BLaER1 treated with 17β-estradiol and CSF1 and Interleukin-3, amounts not matched to agents 10 nM and 100 nM (cell line): Measurements from ENCODE around the gene PDIA6.
"Not testable (repeated sequence)": the region's sequence is repeated elsewhere in the genome, so short reads cannot be mapped to it uniquely, and the experiment has no call there.

Source experiments
- H3K27ac ChIP-seq, 11 experiments: shearing (Covaris generic); formaldehyde crosslinking; 2 replicates each; pipeline ENCODE4 v1.8.1; 2022
- H3K27me3 ChIP-seq, 11 experiments: shearing (Covaris generic); formaldehyde crosslinking; 2 replicates each; pipeline ENCODE4 v1.8.1; 2022
- H3K36me3 ChIP-seq, 11 experiments: shearing (Covaris generic); formaldehyde crosslinking; 2 replicates each; pipeline ENCODE4 v1.8.1; 2022
- H3K4me1 ChIP-seq, 10 experiments: shearing (Covaris generic); formaldehyde crosslinking; 2 replicates each; pipeline ENCODE4 v1.8.1; 2022
- H3K4me2 ChIP-seq, 11 experiments: shearing (Covaris generic); formaldehyde crosslinking; 2 replicates each; pipeline ENCODE4 v1.8.1; 2022
- H3K4me3 ChIP-seq, 10 experiments: shearing (Covaris generic); formaldehyde crosslinking; 2 replicates each; pipeline ENCODE4 v1.8.1; 2022
- H3K9ac ChIP-seq, 11 experiments: shearing (Covaris generic); formaldehyde crosslinking; 2 replicates each; pipeline ENCODE4 v1.8.1; 2022
- H3K9me3 ChIP-seq, 11 experiments: shearing (Covaris generic); formaldehyde crosslinking; replicated peaks in 1 of 11; 2 replicates each; pipeline ENCODE4 v1.8.1; 2022
- H4K20me1 ChIP-seq, 11 experiments: shearing (Covaris generic); formaldehyde crosslinking; 2 replicates each; pipeline ENCODE4 v1.8.1; 2022
- Cebpa-rat ChIP-seq, 11 experiments: shearing (Covaris generic); IDR thresholded peaks; 2 replicates each; pipeline ENCODE4 v1.8.1; 2022

The PDIA6 gene

DNA sequence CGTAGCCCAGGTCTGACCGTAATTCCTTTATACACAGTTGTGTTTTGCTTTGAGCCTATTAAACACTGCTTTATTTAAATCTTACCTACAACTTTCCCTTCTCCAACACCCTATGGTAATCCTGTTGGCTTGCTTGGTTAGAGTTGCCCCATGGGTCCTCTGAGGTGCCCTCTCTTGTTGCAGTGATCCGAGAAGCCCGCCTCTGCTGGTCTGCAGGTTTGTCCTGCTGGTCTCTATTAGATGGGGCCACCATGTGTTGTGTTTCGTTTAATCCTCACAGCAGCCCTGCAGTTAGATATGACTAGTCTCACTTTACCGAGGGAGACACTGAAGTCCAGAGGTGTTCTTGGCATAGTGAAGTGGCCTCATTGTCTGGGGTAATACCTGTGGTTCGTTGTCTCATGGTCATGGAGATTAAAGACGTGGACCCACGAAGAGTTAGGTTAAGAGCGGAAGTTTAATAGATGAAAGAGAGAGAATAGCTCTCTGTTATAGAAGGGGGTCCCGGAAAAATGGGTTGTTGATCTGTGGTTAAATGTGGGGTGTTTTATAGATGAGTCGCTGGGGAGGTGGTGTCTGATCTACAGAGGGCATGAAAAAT lies 7.2 kb upstream of the PDIA6 start:
- Histone ChIP-seq H3K36me3 (no peaks in the 10 kb centered on the region), H3K27me3 (no peaks in the 10 kb centered on the region), H3K9ac (no peak overlapping the region), H3K4me3 (no peak overlapping the region), H3K9me3 (peaks cover 0 to 6% (median 0%) of the 10 kb centered on the region in 11 experiments; a peak in 1 of 22 replicates), H3K4me1 (peaks cover 22 to 62% (median 39%) of the 10 kb centered on the region in 10 experiments), H3K4me2 (peak overlapping the region in 3 of 11 experiments; percentile 81 to 88 (median 87); a peak in 6 of 22 replicates), H3K27ac (no peak overlapping the region), H4K20me1 (no peaks in the 10 kb centered on the region)
- TF ChIP-seq Cebpa-rat (IDR thresholded peaks at IDR 0.05): no peak

DNA sequence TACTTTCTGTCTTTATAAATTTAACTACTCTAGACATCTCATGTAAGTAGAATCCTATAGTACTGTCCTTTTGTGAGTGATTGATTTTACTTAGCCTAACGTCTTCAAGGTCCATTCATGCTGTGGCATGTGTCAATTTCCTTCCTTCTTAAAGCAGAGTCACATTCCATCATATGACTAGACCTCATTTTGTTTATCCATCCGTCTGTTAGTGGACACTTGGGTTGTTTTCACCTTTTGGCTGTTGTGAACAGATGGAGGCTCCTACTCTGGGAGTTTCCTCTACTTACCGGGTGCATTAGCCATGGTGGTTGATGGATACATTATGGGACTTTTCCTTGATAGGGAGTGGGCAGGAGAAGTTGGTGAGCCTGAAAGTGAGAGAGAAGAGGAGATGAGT lies 6.4 kb upstream of the PDIA6 start:
- no peak overlapping the region for H3K4me3 ChIP-seq
- no peaks in the 10 kb centered on the region for H3K36me3 ChIP-seq
- no peaks in the 10 kb centered on the region for H4K20me1 ChIP-seq

DNA sequence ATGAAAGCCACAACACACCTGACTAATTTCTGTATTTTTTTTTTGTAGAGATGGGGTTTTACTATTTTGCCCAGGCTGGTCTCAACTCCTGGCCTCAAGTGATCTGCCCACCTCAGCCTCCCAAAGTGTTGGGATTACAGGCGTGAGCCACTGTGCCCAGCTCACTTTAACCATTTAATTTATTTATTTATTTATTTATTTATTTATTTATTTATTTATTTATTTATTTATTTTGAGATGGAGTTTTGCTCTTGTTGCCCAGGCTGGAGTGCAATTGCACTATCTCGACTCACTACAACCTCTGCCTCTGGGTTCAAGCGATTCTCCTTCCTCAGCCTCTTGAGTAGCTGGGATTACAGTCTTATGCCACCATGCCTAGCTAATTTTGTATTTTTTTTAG lies 5.7 kb upstream of the PDIA6 start:
- Histone ChIP-seq H3K4me1 (peaks cover 37 to 77% (median 54%) of the 10 kb centered on the region in 10 experiments), H3K4me2 (peak overlapping the region in 1 of 11 experiments; percentile 88; a peak in 2 of 22 replicates)
- not testable (repeated sequence) for H3K27ac ChIP-seq, H3K4me3 ChIP-seq, H3K9ac ChIP-seq, H3K9me3 ChIP-seq, H4K20me1 ChIP-seq, H3K27me3 ChIP-seq, H3K36me3 ChIP-seq

More for the DNA sequence above, 6.4 kb upstream of the PDIA6 start:
- Histone ChIP-seq H3K27ac (peak overlapping the region in 1 of 11 experiments; percentile 22; a peak in 2 of 22 replicates), H3K4me1 (peaks cover 30 to 71% (median 48%) of the 10 kb centered on the region in 10 experiments), H3K9ac (no peak overlapping the region), H3K27me3 (no peaks in the 10 kb centered on the region), H3K4me2 (peak overlapping the region in 4 of 11 experiments; percentile 2 to 88 (median 84); a peak in 7 of 22 replicates), H3K9me3 (peaks cover 0 to under 1% (median 0%) of the 10 kb centered on the region in 11 experiments; a peak in 1 of 22 replicates)
- TF ChIP-seq Cebpa-rat (IDR thresholded peaks at IDR 0.05): no peak

DNA sequence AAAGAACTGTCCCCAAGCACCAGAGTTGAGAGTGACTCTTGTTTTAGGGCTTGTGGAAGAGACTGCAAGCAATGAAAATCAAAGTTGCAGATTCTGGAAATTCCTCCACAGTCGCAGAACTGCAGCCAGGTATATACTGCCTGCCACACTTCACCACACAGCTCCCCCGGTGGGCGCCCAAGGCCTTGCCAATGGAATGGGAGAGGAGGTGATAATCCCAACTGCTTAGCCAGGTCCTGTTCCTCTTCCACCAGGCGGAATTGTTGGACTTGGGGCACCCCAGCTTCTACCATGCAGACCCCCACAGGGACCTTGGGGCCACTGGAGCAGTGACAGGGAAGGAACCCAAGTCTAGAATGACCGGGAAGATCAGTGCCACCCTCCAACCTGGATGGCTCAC lies 4.8 kb upstream of the PDIA6 start:
- Histone ChIP-seq H3K27me3 (no peaks in the 10 kb centered on the region), H3K9ac (no peak overlapping the region), H3K4me3 (no peak overlapping the region), H3K9me3 (no peaks in the 10 kb centered on the region), H3K27ac (no peak overlapping the region), H3K36me3 (no peaks in the 10 kb centered on the region), H3K4me1 (peaks cover 40 to 78% (median 57%) of the 10 kb centered on the region in 10 experiments), H3K4me2 (peak overlapping the region in 5 of 11 experiments; percentile 1 to 45 (median 43); a peak in 8 of 22 replicates), H4K20me1 (no peaks in the 10 kb centered on the region)
- TF ChIP-seq Cebpa-rat (IDR thresholded peaks at IDR 0.05): no peak

DNA sequence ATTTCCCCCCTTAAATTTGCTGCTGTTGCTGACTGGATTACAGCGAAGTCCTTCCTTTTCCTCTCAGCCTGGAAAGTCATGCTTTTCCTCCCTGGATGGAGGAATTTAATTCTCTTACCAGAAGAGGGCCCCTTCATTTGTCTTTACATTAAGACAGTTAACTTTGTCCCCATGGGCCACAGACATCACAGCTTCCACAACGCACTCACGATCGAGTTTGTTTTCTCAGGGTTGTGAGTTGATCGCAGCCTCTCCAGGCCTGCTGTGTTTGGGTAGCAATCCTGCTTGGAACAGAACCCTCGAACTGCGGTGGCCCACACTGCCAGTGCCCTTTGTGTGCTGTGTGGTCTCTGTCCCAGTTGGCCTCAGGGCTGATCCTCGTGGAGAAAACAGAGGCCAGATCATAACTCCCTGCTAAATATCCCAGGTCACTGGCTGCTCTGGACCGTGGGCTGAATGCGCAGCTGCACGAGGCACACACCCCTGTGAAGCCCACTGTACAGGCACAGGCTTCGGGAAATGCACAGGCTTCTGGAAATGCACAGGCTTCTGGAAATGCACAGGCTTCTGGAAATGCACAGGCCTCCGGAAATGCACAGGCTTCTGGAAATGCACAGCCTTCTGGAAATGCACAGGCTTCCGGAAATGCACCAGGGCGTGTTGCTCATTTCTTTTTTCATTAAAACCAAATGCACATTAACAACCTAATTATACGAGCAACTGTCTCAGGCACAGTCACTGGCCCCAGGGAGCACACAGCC lies 2.2 kb upstream of the PDIA6 start:
- Histone ChIP-seq H3K27ac (peak overlapping the region in 10 of 11 experiments; percentile 35 to 99 (median 97); a peak in 20 of 22 replicates), H3K4me3 (peak overlapping the region in 1 of 10 experiments; percentile 98; a peak in 1 of 20 replicates)

DNA sequence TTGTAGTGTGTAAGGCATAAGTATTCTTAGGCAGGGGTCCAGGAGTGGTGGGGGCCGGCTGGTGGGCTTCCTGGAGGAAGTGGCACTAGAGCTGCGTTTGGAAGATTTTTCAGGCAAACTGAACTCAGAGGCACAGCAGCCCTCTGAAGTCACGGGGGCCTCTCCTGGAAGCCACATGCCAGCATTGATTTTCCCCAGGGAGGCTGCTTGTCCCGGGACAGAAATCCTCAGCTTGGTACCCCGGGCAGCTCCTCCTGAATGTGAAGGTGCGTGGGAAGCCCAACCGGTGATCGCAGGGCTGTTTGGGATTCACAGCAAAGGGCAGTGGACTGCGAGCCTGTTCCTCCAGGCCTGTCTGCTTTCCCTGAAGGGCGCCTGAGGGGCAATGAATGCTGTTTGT lies 1.6 kb upstream of the PDIA6 start:
- Histone ChIP-seq H3K9me3 (no peaks in the 10 kb centered on the region), H3K4me3 (peak overlapping the region in 3 of 10 experiments; percentile 75 to 98 (median 89); a peak in 3 of 20 replicates), H3K27ac (peak overlapping the region in 10 of 11 experiments; percentile 35 to 99 (median 97); a peak in 20 of 22 replicates), H3K27me3 (no peaks in the 10 kb centered on the region), H3K4me2 (peak overlapping the region; percentile 66 to 97 (median 91)), H4K20me1 (peaks cover 26 to 29% (median 27%) of the 10 kb centered on the region in 11 experiments), H3K36me3 (peaks cover 0 to 26% (median 9%) of the 10 kb centered on the region in 11 experiments; a peak in 16 of 22 replicates), H3K9ac (peak overlapping the region; percentile 39 to 100 (median 59); a peak in 20 of 22 replicates), H3K4me1 (peaks cover 53 to 70% (median 65%) of the 10 kb centered on the region in 10 experiments)
- TF ChIP-seq Cebpa-rat (IDR thresholded peaks at IDR 0.05): no peak

More for the DNA sequence above, 2.2 kb upstream of the PDIA6 start:
- H3K4me1 ChIP-seq: peaks cover 47 to 68% (median 63%) of the 10 kb centered on the region in 10 experiments
- no peak for TF ChIP-seq Cebpa-rat (IDR thresholded peaks at IDR 0.05)
- peak overlapping the region; percentile 66 to 97 (median 91) for H3K4me2 ChIP-seq
- H4K20me1 ChIP-seq: peaks cover 20 to 23% (median 21%) of the 10 kb centered on the region in 11 experiments
- peaks cover 0 to 20% (median 5%) of the 10 kb centered on the region in 11 experiments; a peak in 8 of 22 replicates for H3K36me3 ChIP-seq
- H3K9ac ChIP-seq: peak overlapping the region; percentile 39 to 100 (median 59); a peak in 20 of 22 replicates
- H3K27me3 ChIP-seq: no peaks in the 10 kb centered on the region
- H3K9me3 ChIP-seq: no peaks in the 10 kb centered on the region

DNA sequence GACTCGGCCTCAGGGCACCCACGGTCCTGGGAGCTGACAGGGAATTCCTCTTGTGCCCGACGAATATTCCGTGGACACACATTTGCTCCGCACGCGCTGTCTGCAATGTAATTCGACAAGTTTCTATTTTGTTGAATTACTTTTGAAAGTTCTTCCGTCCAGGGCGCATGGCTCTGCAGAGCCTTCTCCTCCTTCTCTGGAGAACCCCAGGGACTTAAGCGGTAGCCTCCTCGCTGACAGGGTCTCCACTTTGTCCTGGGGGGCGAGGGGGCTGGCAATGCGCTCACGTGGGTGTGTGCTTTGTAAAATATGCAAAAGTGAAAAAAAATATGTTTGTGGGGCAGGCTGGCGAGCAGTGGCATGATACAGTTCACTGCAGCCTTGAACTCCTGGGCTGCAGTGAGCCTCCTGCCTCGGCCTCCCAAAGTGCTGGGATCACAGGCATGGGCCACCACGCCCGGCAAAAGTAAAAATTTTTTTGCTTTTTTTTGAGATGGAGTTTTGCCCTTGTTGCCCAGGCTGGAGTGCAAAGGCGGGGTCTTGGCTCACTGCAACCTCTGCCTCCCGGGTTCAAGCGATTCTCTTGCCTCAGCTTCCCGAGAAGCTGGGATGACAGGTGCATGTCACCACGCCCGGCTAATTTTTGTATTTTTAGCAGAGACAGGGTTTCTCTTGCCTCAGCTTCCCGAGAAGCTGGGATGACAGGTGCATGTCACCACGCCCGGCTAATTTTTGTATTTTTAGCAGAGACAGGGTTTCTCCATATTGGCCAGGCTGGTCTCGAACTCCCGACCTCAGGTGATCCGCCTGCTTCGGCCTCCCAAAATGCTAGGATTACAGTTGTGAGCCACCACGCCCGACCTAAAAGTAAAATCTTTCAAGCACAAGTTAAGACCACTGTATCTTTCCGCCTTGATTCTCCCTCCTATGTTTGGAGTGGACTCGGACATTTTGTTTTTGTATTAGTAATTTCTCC lies 866 bp upstream of the PDIA6 start:
- Histone ChIP-seq H3K4me1 (peaks cover 60 to 77% (median 68%) of the 10 kb centered on the region in 10 experiments), H3K9ac (peak overlapping the region; percentile 75 to 100 (median 99)), H3K4me2 (peak overlapping the region; percentile 66 to 97 (median 91)), H3K36me3 (peaks cover 5 to 33% (median 16%) of the 10 kb centered on the region in 11 experiments; a peak in 20 of 22 replicates), H3K27ac (peak overlapping the region; percentile 37 to 99 (median 98); a peak in 21 of 22 replicates), H4K20me1 (peaks cover 33 to 36% (median 34%) of the 10 kb centered on the region in 11 experiments), H3K4me3 (peak overlapping the region; percentile 75 to 99 (median 97))
- TF ChIP-seq Cebpa-rat (IDR thresholded peaks at IDR 0.05): peak in 1 of 11 experiments; percentile 71; a peak in 2 of 22 replicates
- H3K27me3 ChIP-seq, H3K9me3 ChIP-seq: not testable (repeated sequence)

DNA sequence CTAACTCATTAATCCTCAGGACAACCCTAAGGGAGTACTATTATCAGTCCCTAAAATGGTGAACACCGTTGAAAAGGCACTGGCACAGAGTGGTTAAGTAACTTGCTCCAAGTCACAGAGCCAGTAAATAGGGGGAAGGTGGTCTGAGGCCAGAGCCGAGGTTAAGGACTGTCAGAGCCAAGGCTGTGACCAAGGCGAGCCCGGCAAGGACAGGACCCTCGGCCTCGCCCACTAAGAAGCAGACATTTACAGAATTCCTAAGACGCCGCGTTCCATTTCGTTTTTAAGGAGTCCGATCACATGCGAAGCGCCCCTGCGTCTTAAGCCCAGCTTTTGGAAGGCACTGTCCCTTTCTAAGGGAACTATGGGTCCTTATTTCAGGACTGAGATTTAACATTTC lies 1.1 kb downstream of the PDIA6 start:
- Histone ChIP-seq H4K20me1 (peaks cover 52 to 55% (median 54%) of the 10 kb centered on the region in 11 experiments), H3K36me3 (peaks cover 17 to 52% (median 35%) of the 10 kb centered on the region in 11 experiments; a peak in 21 of 22 replicates), H3K4me3 (peak overlapping the region; percentile 75 to 99 (median 97)), H3K9me3 (peaks cover 0 to 9% (median 2%) of the 10 kb centered on the region in 11 experiments; a peak in 9 of 22 replicates), H3K27me3 (no peaks in the 10 kb centered on the region), H3K9ac (peak overlapping the region; percentile 97 to 100 (median 99)), H3K4me1 (peaks cover 65 to 84% (median 76%) of the 10 kb centered on the region in 10 experiments), H3K27ac (peak overlapping the region; percentile 89 to 99 (median 98)), H3K4me2 (peak overlapping the region; percentile 88 to 98 (median 94))
- TF ChIP-seq Cebpa-rat (IDR thresholded peaks at IDR 0.05): no peak
